Adipose tissue (tissue), 3 donors: ENCODE data around the gene DMAP1. TPM values are rescaled to one million over a fixed set of nuclear protein-coding genes. Genes with fewer than 3 reads are reported as not detected.

Source experiments
- H3K27ac ChIP-seq: one replicate; pipeline ENCODE4 v1.5.1; 2013; ENCODE audit warnings: low read depth, low read length
- WGBS, 3 donors: extraction: QIAGEN DNeasy Blood & Tissue Kit; methylation state at CpG; one replicate each; pipeline ENCODE4 v1.1.7; 2013; 5-methylcytosine and 5-hydroxymethylcytosine counted together
- polyA plus RNA-seq, 3 donors: library from polyadenylated mRNA; stranded (reverse); fragments of 200-250 nt; gene quantifications; one replicate each; pipeline ENCODE4 v1.2.3, GENCODE V29; 2013
- donor health status: healthy with polysubstance abuse.
- donor health status: Bipolar disorder and iron deficiency.
- donor health status: healthy.

Gene DMAP1
- polyA plus RNA-seq, 3 donors = 24.5 to 31.0 (median 26.9) TPM

DNA sequence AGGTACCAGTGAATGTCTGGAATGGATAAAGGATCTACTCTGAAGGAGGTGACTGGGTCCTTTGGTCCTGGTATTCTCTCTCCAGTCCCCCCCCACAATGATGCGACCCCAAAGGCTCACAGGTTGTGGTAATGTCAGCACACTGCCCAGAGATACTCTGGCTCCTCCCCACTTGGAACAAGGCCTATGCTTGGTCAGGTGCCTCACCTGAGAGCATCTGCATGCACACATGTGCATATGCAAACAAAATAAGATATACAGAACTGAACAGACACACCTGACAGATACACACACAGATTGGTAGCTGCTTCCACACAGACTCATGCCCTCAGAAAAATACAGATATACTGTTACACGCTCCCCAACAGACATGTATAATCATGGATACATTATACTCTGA is 33.5 kb downstream of the DMAP1 start:
- WGBS, 3 donors = 86 to 99% (median 97%) methylated on average over 2 of the region's 2 CpGs
- no peak overlapping the region for H3K27ac ChIP-seq

- H3K27ac ChIP-seq = no peak overlapping the region
- 76 to 82% (median 77%) methylated on average over 7 of the region's 7 CpGs for WGBS, 3 donors
Measured at GRCh38 chr1:44249543-44249942, 36.3 kb downstream of the DMAP1 start.

DNA sequence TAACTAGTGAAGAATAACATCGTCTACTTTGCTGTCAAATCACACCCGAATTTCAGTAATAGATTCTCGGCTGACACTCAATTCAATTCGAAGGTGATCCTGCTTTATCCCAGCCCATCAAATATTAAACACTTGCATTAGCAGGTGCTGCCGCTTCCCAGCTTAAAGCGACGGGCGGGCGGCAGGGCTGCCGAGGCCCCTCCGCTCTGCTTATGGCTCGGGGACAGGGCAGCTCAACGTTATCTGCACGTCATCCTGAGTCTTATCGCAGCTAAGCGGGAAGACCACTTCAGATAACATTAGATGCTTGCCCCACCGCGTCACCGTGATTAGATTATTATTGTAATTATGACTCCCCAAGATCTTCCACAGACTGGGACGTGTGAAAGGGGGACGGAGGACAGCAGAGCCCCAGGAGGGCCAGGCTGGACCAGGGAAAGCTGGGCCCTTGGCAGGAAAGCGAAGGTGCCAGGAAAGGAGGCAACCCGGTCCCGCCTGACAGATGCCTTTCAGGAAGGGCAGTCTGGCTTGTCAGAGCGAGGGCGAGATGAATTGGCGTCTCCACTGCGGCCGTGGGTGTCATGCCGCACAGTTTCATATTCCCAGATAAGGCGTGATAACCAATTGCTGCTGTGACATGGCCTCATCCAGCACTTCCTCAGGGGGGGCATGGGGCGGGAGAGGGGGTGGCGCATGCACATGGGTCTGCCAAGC is 37.0 kb downstream of the DMAP1 start:
- 86 to 93% (median 93%) methylated on average over 33 of the region's 33 CpGs for WGBS, 3 donors
- no peak overlapping the region for H3K27ac ChIP-seq

DNA sequence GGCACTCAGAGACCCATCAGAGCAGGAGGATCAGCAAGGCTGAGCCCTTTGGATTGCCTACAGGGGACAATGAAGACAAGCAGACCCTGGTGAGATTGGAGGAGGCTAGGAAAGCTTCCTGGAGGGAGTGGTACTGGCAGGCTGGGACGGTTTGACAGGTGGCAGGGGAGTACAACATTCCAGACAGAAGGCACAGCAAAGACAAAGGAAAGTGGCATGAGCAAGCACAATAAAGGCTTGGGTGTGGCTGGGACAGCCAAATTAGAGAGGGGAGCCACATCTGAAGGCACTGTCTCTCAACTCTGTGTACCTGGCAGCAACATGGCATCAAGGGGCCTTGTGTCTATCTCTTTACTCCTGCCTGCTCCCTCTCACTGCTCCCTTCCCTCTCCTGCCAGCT is 38.2 kb downstream of the DMAP1 start:
- H3K27ac ChIP-seq = no peak overlapping the region
- 80 to 94% (median 89%) methylated on average over 1 of the region's 1 CpG for WGBS, 3 donors

DNA sequence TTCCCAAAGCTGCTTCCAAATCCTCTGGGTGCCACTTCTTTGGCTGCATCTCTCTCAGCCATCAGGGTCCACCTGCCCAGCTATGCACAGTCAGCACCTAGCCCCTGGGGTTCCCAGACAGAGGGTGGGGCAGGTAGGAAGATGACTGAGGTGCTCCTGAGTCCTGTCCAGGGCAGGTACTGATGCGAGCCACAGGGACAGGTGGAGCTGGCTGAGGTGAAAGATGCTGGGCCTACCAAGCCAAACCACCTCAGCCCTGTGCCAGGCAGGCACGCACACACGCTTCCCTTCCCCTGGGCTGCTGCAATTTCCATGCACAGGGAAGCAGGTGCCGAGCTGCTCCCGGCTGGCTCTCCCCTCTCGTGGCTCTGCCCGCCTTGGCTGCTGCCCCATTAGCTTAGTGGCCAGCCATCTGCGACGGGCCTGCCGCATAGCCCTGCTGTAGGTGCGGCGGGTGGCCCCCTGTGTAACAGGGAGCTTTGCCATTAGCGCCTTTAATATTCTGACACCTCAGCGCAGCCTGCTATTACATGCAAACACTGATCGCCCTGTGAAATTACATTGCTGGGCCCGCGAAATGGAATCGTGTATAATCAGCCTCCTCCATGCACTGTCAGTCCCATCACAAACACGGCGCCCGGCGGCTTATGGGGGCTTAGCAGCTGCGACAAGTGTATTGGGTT is 38.9 kb downstream of the DMAP1 start:
- 92 to 97% (median 97%) methylated on average over 23 of the region's 23 CpGs for WGBS, 3 donors

GRCh38 chr1:44254392-44254910 is 41.2 kb downstream of the DMAP1 start:
- WGBS, 3 donors = 92 to 95% (median 92%) methylated on average over 4 of the region's 4 CpGs

More for the DNA sequence above, 38.9 kb downstream of the DMAP1 start:
- H3K27ac ChIP-seq = no peak overlapping the region

DNA sequence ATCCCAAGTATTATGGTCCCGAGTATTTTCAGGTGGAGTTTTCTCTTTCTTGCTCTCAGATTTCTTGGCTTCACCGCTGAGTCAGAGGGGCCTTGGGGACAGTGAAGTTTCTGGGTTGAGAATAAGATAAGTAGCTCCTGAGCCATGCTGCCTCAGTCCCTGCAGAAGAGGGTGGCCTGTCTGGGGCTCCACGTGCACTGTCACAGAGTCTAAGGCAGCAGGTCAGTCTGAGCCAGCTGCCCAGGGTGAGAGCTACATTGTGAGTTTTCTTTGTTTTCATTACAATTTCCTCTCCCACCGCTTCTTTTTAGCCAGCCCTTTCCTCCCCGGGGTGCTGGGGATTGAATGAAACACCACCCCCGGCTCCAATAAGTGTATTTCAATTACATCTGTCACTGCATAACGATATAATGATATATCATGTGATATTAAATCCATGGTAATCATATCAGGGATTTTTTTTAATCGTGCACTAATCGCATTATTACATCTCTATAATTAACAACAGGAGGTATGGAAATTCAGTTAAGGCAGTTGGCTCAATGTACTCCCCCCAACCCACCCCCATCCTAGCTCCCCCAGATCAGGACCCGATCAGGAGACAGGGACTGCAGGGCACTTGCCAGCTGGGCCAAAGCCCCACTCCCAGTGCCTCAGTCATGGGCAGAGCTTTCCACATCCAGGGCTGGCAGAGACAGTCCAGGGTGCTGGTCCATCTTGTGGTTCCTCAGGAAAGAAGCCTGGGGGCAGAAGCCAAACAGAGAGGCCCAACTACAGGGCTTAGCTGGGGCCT is 43.7 kb downstream of the DMAP1 start:
- WGBS, 3 donors = 91 to 93% (median 92%) methylated on average over 10 of the region's 10 CpGs
- H3K27ac ChIP-seq = no peak overlapping the region

More at GRCh38 chr1:44254392-44254910, 41.2 kb downstream of the DMAP1 start:
- no peak overlapping the region for H3K27ac ChIP-seq

- no peak overlapping the region for H3K27ac ChIP-seq
- WGBS, 3 donors = 90 to 93% (median 91%) methylated on average over 2 of the region's 2 CpGs
Measured at GRCh38 chr1:44259090-44259489, 45.8 kb downstream of the DMAP1 start.

DNA sequence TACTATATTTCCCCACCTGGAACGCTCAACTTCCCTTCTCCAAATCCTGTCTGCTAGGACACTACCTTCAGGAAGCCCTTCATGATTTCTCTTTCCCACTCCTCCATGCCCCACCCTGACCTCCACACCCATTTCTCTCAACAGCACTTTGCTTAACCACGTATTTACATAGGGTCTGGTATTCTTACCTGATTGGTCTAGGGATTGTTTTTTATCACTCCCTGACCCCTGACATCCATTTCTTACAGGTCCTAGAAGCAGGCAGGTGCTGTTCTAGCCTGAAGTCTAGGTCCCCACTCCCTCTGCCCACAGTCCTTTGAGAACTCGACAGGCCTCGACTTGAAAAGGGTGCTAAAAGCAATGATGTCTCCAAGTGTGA is 47.5 kb downstream of the DMAP1 start:
- 82 to 88% (median 85%) methylated on average over 4 of the region's 4 CpGs for WGBS, 3 donors
- H3K27ac ChIP-seq = no peak overlapping the region

GRCh38 chr1:44261171-44261817 is 48.0 kb downstream of the DMAP1 start:
- WGBS, 3 donors = 96 to 98% (median 96%) methylated on average over 26 to 27 of the region's 27 CpGs

DNA sequence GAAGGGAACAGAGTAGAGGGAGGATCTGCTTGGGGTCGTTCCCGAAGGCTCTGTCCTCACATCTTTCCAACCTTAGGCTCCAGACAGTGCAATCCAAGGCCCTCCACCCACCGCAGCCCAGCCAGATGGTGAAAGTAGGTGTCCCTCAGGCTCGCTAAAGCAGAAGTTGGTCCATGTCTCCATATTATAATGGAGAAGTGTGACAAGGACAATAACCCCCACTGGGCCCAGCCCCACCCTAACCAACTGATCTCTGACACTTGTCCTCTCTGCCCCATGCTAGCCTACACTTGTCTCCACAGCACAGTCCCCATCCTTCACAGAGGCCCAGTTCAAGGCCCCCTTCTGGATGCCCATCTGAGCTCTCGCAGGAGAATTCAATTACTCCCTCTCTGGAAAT is 48.7 kb downstream of the DMAP1 start:
- WGBS, 3 donors = 73 to 96% (median 79%) methylated on average over 5 of the region's 5 CpGs
- H3K27ac ChIP-seq = no peak overlapping the region

More at GRCh38 chr1:44261171-44261817, 48.0 kb downstream of the DMAP1 start:
- H3K27ac ChIP-seq = no peak overlapping the region

DNA sequence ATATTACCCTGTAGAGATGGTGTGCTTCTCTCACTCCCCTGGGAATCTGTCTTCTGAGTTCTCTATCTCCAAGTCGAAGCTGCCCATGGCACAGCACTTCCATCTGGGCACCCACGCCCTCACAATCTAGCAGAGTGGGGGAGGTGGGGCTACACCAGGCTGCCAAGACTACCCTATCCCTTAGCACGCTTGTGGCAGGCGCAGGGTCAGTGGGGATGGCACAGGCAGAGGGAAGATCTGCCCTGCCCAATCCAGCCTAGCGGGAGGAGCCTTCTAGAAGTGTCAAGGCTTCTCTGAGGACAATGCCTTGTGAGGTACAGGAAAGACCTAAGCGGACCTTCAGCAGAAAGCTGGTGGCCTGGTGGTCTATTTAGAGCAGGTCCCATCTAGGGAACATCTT is 49.1 kb downstream of the DMAP1 start:
- H3K27ac ChIP-seq = no peak overlapping the region
- WGBS, 3 donors = 91 to 96% (median 91%) methylated on average over 6 of the region's 6 CpGs

DNA sequence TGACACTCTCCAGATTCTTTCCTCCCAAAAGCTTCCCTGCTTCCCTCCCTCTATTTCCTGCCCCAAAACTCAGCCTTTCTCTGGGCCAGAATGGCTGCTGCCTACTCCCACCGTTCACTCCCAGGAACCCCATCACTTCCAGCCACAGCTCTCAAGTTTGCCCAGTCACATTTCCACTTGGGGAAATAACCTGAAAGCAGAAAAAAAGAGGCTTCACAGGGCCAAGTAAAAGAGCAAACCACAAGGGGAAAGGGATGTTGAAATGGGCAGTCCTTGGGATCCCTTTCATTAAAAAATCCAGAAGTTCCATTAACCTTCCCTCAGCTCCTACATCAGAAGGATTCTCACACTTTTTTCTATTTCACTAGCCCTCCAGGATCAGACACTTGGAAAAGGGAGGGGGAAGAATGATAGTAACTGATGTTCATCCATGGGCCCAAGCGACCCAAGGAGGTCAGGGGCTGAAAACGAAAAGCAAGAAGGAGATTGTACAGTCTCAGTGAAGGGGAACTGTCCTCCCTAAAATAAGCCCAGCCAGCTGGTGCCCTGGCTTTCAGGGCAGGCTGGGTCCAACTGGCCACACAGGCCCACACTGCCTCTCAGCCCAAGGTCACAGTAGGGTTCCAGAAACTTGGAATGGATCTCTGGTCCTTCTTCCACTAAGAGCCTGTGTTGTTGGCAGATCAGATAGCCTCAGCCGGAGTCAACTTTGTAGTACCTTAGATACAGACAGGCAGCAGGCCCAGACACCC is 49.7 kb downstream of the DMAP1 start:
- 77 to 81% (median 81%) methylated on average over 4 of the region's 4 CpGs for WGBS, 3 donors
- no peak overlapping the region for H3K27ac ChIP-seq

DNA sequence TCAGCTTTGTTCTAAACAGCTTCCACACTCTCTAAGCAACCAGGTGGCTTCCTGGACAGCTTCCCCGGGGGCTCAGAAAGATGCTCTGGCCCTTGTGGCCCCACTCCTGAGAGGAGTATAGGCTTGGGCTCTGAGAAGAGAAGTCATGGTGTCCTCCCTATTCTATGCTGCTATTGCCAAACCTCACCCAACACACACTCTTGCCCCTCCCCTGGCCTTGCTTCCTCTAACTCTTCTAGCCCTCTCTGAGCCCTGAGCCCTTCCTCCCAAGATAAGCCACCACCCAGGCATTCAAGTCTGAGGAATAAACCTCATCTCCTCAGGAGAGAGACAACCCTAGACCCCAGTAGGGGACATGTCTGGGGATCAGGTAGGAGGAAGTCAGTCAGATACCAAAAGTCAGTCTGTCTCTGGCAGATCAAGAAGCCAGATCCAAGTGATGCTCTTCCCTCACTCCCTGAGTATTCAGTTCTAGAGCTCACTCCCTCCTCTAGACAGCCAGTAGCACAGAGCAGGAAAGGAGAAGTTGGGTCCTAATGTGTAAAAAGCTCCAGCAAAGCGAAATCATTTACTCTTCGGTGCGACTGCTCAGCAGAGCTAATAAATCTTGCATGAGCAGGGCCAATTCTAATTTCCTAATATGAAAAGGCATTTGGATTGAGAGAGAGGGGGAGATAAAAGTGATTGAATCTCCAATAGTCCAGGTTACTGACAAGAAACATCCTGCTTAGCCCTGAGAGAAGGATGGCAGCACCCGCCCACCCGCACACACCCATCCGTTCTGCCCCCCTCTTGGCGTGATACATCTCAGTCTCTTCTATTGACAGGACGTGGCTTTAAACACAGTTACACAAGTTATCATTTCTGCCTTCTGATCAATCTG is 50.5 kb downstream of the DMAP1 start:
- H3K27ac ChIP-seq = no peak overlapping the region
- WGBS, 3 donors = 85 to 92% (median 89%) methylated on average over 9 of the region's 9 CpGs

DNA sequence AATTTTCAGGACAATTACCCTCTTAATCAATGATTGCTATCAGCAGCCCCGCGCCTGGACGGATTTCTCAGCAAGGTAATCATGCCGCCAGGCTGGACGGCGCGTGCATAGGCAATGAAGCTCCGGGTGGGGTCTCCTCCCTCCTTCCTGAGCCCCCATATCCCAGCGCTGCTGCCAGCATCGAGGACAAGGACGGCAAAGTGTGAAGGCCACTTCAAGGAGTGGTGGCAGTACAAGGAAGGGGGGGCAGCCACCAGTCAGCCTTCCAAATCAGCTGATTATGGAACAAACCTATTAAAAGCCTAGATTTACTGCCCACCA is 51.1 kb downstream of the DMAP1 start:
- 91 to 93% (median 92%) methylated on average over 11 of the region's 11 CpGs for WGBS, 3 donors
- H3K27ac ChIP-seq = no peak overlapping the region

DNA sequence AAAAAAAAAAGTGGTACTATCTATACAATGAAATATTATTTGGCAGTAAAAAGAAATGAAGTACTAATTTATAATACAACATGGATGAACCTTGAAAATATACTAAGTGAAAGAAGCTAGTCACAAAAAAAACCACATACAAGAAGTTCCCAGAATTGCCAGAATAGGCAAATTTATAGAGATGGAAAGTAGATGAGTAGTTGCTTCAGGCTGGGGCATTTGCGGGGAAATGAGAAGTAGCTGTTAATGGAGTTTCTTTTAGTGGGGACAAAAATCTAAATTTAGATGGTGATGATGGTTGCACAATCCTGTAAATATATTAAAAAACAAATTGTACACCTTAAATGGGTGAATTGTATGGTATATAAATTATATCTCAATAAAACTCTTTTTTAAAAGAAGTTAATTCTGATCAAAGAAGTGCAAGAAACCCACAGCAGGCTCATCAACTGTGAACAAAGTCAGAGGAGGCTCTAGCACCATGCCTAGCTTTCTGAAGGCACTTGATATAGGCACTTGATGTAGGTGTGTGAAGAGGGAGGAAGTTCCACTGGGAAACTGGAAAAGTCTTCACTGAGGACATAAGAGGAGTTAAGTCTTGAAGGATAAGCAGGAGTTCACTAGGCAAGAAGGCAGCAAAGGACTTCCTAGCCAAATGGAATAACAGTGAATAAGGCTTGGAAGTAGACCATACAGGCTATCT is 52.5 kb downstream of the DMAP1 start:
- H3K27ac ChIP-seq = no peak overlapping the region
- WGBS, 3 donors = 81 to 91% (median 87%) methylated on average over 1 of the region's 1 CpG
